ENCODE results near the gene TSHR.
"Not testable (repeated sequence)": the region's sequence is repeated elsewhere in the genome, so short reads cannot be mapped to it uniquely, and the experiment has no call there.

The TSHR gene

GRCh38 chr14:80992580-80992979, 37.2 kb downstream of the TSHR start:
- no peak for DNase-seq (ENCODE audit: low read depth in 2 of 2, low spot score in 1 of 2)

GRCh38 chr14:80996049-80996901, 40.9 kb downstream of the TSHR start:
- no peak for DNase-seq (ENCODE audit: low read depth in 2 of 2, low spot score in 1 of 2)

- no peak for DNase-seq (ENCODE audit: low read depth in 2 of 2, low spot score in 1 of 2)
Measured at GRCh38 chr14:81001447-81001846, 46.0 kb downstream of the TSHR start.

GRCh38 chr14:81004575-81004974, 49.2 kb downstream of the TSHR start:
- DNase-seq (ENCODE audit: low read depth in 2 of 2, low spot score in 1 of 2), result no peak

GRCh38 chr14:81005540-81006228, 50.3 kb downstream of the TSHR start:
- DNase-seq (ENCODE audit: low read depth in 2 of 2, low spot score in 1 of 2), result no peak

GRCh38 chr14:81006266-81006665, 50.8 kb downstream of the TSHR start:
- no peak for DNase-seq (ENCODE audit: low read depth in 2 of 2, low spot score in 1 of 2)

- DNase-seq (ENCODE audit: low read depth in 2 of 2, low spot score in 1 of 2), result no peak
Measured at GRCh38 chr14:81007131-81007530, 51.7 kb downstream of the TSHR start.

GRCh38 chr14:81009346-81009745, 53.9 kb downstream of the TSHR start:
- no peak for DNase-seq (ENCODE audit: low read depth in 2 of 2, low spot score in 1 of 2)

GRCh38 chr14:81018251-81018650, 62.8 kb downstream of the TSHR start:
- no peak for DNase-seq (ENCODE audit: low read depth in 2 of 2, low spot score in 1 of 2)

GRCh38 chr14:81018684-81019083, 63.3 kb downstream of the TSHR start:
- no peak for DNase-seq (ENCODE audit: low read depth in 2 of 2, low spot score in 1 of 2)

- DNase-seq (ENCODE audit: low read depth in 2 of 2, low spot score in 1 of 2), result not testable (repeated sequence)
Measured at GRCh38 chr14:81019113-81019512, 63.7 kb downstream of the TSHR start.

GRCh38 chr14:81023095-81023710, 67.8 kb downstream of the TSHR start:
- DNase-seq (ENCODE audit: low read depth in 2 of 2, low spot score in 1 of 2), result no peak

- no peak for DNase-seq (ENCODE audit: low read depth in 2 of 2, low spot score in 1 of 2)
Measured at GRCh38 chr14:81028461-81028860, 73.0 kb downstream of the TSHR start.

- DNase-seq (ENCODE audit: low read depth in 2 of 2, low spot score in 1 of 2), result no peak
Measured at GRCh38 chr14:81031488-81031887, 76.1 kb downstream of the TSHR start.

- no peak for DNase-seq (ENCODE audit: low read depth in 2 of 2, low spot score in 1 of 2)
Measured at GRCh38 chr14:81033698-81034240, 78.3 kb downstream of the TSHR start.

GRCh38 chr14:81042438-81042837, 87.0 kb downstream of the TSHR start:
- DNase-seq (ENCODE audit: low read depth in 2 of 2, low spot score in 1 of 2), result no peak

- no peak for DNase-seq (ENCODE audit: low read depth in 2 of 2, low spot score in 1 of 2)
Measured at GRCh38 chr14:81051547-81051946, 96.1 kb downstream of the TSHR start.

- not testable (repeated sequence) for DNase-seq (ENCODE audit: low read depth in 2 of 2, low spot score in 1 of 2)
Measured at GRCh38 chr14:81054057-81054456, 98.6 kb downstream of the TSHR start.

- DNase-seq (ENCODE audit: low read depth in 2 of 2, low spot score in 1 of 2), result no peak
Measured at GRCh38 chr14:81055971-81056370, 100.5 kb downstream of the TSHR start.

- no peak for DNase-seq (ENCODE audit: low read depth in 2 of 2, low spot score in 1 of 2)
Measured at GRCh38 chr14:81062380-81062779, 107.0 kb downstream of the TSHR start.

- no peak for DNase-seq (ENCODE audit: low read depth in 2 of 2, low spot score in 1 of 2)
Measured at GRCh38 chr14:81062816-81063215, 107.4 kb downstream of the TSHR start.

- DNase-seq (ENCODE audit: low read depth in 2 of 2, low spot score in 1 of 2), result no peak
Measured at GRCh38 chr14:81066672-81067071, 111.3 kb downstream of the TSHR start.
